Measurements from ENCODE around the gene ABI1.

The ABI1 gene

GRCh38 chr10:26714415-26715136 lies 146.2 kb downstream of the ABI1 start:
- DNase-seq (ENCODE audit: low read depth in 2 of 2), result no peak

GRCh38 chr10:26711324-26711723 lies 149.4 kb downstream of the ABI1 start:
- no peak for DNase-seq (ENCODE audit: low read depth in 2 of 2)

GRCh38 chr10:26706936-26707335 lies 153.8 kb downstream of the ABI1 start:
- no peak for DNase-seq (ENCODE audit: low read depth in 2 of 2)

GRCh38 chr10:26706206-26706605 lies 154.6 kb downstream of the ABI1 start:
- DNase-seq (ENCODE audit: low read depth in 2 of 2), result no peak

GRCh38 chr10:26703974-26704373 lies 156.8 kb downstream of the ABI1 start:
- no peak for DNase-seq (ENCODE audit: low read depth in 2 of 2)

- no peak for DNase-seq (ENCODE audit: low read depth in 2 of 2)
These were observed 157.7 kb downstream of the ABI1 start for GRCh38 chr10:26703096-26703495.

GRCh38 chr10:26700884-26701630 lies 159.7 kb downstream of the ABI1 start:
- no peak for DNase-seq (ENCODE audit: low read depth in 2 of 2)

- DNase-seq (ENCODE audit: low read depth in 2 of 2), result no peak
These were observed 161.1 kb downstream of the ABI1 start for GRCh38 chr10:26699631-26700030.

GRCh38 chr10:26698909-26699308 lies 161.8 kb downstream of the ABI1 start:
- no peak for DNase-seq (ENCODE audit: low read depth in 2 of 2)

GRCh38 chr10:26697922-26698608 lies 162.7 kb downstream of the ABI1 start:
- no peak for DNase-seq (ENCODE audit: low read depth in 2 of 2)

GRCh38 chr10:26697163-26697921 lies 163.4 kb downstream of the ABI1 start, which contains the start of gene PDSS1:
TSS of gene PDSS1 (plus strand) at chr10:26697701. CDS start at chr10:26697712, 11 bp downstream.
- peak in 1 of 2 donors; percentile 41 for DNase-seq (ENCODE audit: low read depth in 2 of 2)

- no peak for DNase-seq (ENCODE audit: low read depth in 2 of 2)
These were observed 164.0 kb downstream of the ABI1 start for GRCh38 chr10:26696786-26697162.

Measured in stimulated activated CD4-positive, alpha-beta T cell treated with anti-CD3 and anti-CD28 coated beads, Interleukin-1b, Interleukin-23, amount 100 ng/mL, for 1 hour (primary cell).